HCT116 (cell line): ENCODE results near the gene EVI5L.

Source experiments
- CTCF ChIP-seq, 3 experiments: fragments of 200-600 bp in 1 of 3; sonication (generic) in 1 of 3; IDR thresholded peaks in 2 of 3; conservative IDR thresholded peaks in 1 of 3; 2 replicates each; pipeline ENCODE4 v1.5.1; 2012 to 2017; ENCODE audit warnings: low read depth in 2 of 3, low read length in 2 of 3, antibody characterized with exemption in 1 of 3, borderline replicate concordance in 1 of 3, control low read depth in 1 of 3, mild to moderate bottlenecking in 1 of 3, mixed read lengths in 1 of 3, mixed run types in 1 of 3, moderate library complexity in 1 of 3; ENCODE audit not compliant: insufficient read depth in 1 of 3
- EZH2 ChIP-seq: fragments of 200-600 bp; sonication (generic); IDR thresholded peaks from 2 replicates; pipeline ENCODE4 v1.6.1; 2017; ENCODE audit warnings: antibody characterized with exemption, mixed run types
- EZH2phosphoT487 ChIP-seq: fragments of 200-600 bp; IDR thresholded peaks from 2 replicates; pipeline ENCODE4 v1.6.1; 2018; ENCODE audit warnings: antibody characterized with exemption, borderline replicate concordance
- POLR2A ChIP-seq: IDR thresholded peaks from 2 replicates; pipeline ENCODE4 v1.7.0; 2011; ENCODE audit warnings: borderline replicate concordance; ENCODE audit not compliant: insufficient read depth, insufficient read length; ENCODE audit errors: extremely low read depth
- RAD21 ChIP-seq: IDR thresholded peaks from 2 replicates; pipeline ENCODE4 v1.6.1; 2012; ENCODE audit warnings: low read depth, mild to moderate bottlenecking
- REST ChIP-seq: IDR thresholded peaks from 2 replicates; pipeline ENCODE4 v1.6.1; 2012; ENCODE audit warnings: low read depth
- YY1 ChIP-seq: IDR thresholded peaks from 2 replicates; pipeline ENCODE4 v1.6.1; 2011; ENCODE audit warnings: low read length, low read depth, moderate library complexity, mild to moderate bottlenecking; ENCODE audit not compliant: insufficient replicate concordance; ENCODE audit errors: extremely low read depth

- TF ChIP-seq EZH2phosphoT487 (no peak), EZH2 (no peak), CTCF (IDR thresholded peaks at IDR 0.05 in 2 of 3, conservative IDR thresholded peaks at IDR 0.05 in 1 of 3; ENCODE audit: borderline replicate concordance in 1 of 3, insufficient read depth in 1 of 3, low read depth in 2 of 3, low read length in 2 of 3) (no peak), POLR2A (no peak), REST (no peak), RAD21 (no peak), YY1 (no peak)
Observed at GRCh38 chr19:7845390-7846154, 15.6 kb downstream of the EVI5L start.
